Endothelial cell of umbilical vein (primary cell): ENCODE results near the gene REEP1. TPM values are rescaled to one million over a fixed set of nuclear protein-coding genes. Genes with fewer than 3 reads are reported as not detected.

ENCODE experiments used
- BruUV-seq: library from RNA; stranded (reverse); fragments of 400-500 nt; replicated peaks from 2 replicates; lab custom pipeline; 2021; lab: Mats Ljungman, UMichigan
- CTCF ChIA-PET: fragments of 300-600, 350-600 bp; sonication (Branson Sonifier 250); formaldehyde crosslinking; loops from one replicate; lab custom pipeline; 2021; ENCODE audit warnings: antibody characterized with exemption, inconsistent platforms; lab: Charles Lee
- POLR2A ChIA-PET: fragments of 300-600, 350-600 bp; sonication (Branson Sonifier 250); formaldehyde crosslinking; loops from one replicate; lab custom pipeline; 2021; ENCODE audit warnings: antibody characterized with exemption, inconsistent platforms; lab: Charles Lee
- DNase-seq: peaks from one replicate; pipeline ENCODE4 v3.0.0-alpha.2; 2011; ENCODE audit warnings: low read depth, low spot score
- FAIRE-seq: peaks from 2 replicates; lab custom pipeline; 2011; peaks lifted over from hg19 to GRCh38; lab: Jason Lieb, UNC
- H2AFZ ChIP-seq: 2 replicates; pipeline ENCODE4 v1.6.0; 2012; ENCODE audit warnings: low read depth, low read length, control low read depth, inconsistent platforms
- H3K27ac ChIP-seq: 2 replicates; pipeline ENCODE4 v1.5.1; 2011; ENCODE audit warnings: low read depth, mild to moderate bottlenecking, control low read depth, low read length, moderate library complexity; ENCODE audit not compliant: insufficient read depth
- H3K27me3 ChIP-seq, 2 experiments: 2 replicates each; pipeline versions ENCODE4 v1.6.0 to v1.6.1; 2011; ENCODE audit warnings: low read length in 2 of 2, mixed read lengths in 1 of 2; ENCODE audit not compliant: control insufficient read depth in 2 of 2, insufficient read depth in 2 of 2
- H3K36me3 ChIP-seq, 2 experiments: 2 replicates in 1 of 2; 3 replicates in 1 of 2; pipeline ENCODE4 v1.5.1; 2011; ENCODE audit warnings: low read length in 2 of 2, mild to moderate bottlenecking in 1 of 2, moderate library complexity in 1 of 2; ENCODE audit not compliant: control insufficient read depth in 2 of 2, insufficient read depth in 2 of 2; ENCODE audit errors: extremely low read depth in 1 of 2
- H3K4me1 ChIP-seq: 3 replicates; pipeline ENCODE4 v1.5.1; 2011; ENCODE audit warnings: mild to moderate bottlenecking, low read length; ENCODE audit not compliant: control insufficient read depth, insufficient read depth; ENCODE audit errors: extremely low read depth
- H3K4me2 ChIP-seq: 2 replicates; pipeline ENCODE4 v1.6.1; 2011; ENCODE audit warnings: low read length, control low read depth, mixed read lengths; ENCODE audit not compliant: insufficient read depth
- H3K4me3 ChIP-seq, 3 experiments: fragments of 200-600 bp in 1 of 3; sonication (generic), shearing (Covaris generic) in 1 of 3; replicated peaks in 1 of 3; 2 replicates each; pipeline ENCODE4 v1.5.1; 2011 to 2016; ENCODE audit warnings: control low read depth in 3 of 3, low read length in 3 of 3, mild to moderate bottlenecking in 2 of 3, inconsistent platforms in 1 of 3, low read depth in 1 of 3, moderate library complexity in 1 of 3; ENCODE audit not compliant: insufficient read depth in 1 of 3
- H3K79me2 ChIP-seq: 2 replicates; pipeline ENCODE4 v1.6.0; 2012; ENCODE audit warnings: low read length, inconsistent platforms; ENCODE audit not compliant: control insufficient read depth, insufficient read depth
- H3K9ac ChIP-seq: replicated peaks from 2 replicates; pipeline ENCODE3; 2011; ENCODE audit warnings: low read length, control low read depth; ENCODE audit not compliant: insufficient read depth; ENCODE audit errors: extremely low read depth
- H3K9me1 ChIP-seq: replicated peaks from 3 replicates; pipeline ENCODE4 v1.6.0; 2011; ENCODE audit warnings: mild to moderate bottlenecking, low read length; ENCODE audit not compliant: control insufficient read depth, insufficient read depth; ENCODE audit errors: extremely low read depth
- H3K9me3 ChIP-seq: replicated peaks from 2 replicates; pipeline ENCODE4 v1.5.1; 2012; ENCODE audit warnings: low read length, inconsistent platforms; ENCODE audit not compliant: control insufficient read depth, insufficient read depth
- H4K20me1 ChIP-seq: replicated peaks from 2 replicates; pipeline ENCODE3; 2011; ENCODE audit warnings: mild to moderate bottlenecking, low read length; ENCODE audit not compliant: control insufficient read depth, insufficient read depth; ENCODE audit errors: extremely low read depth
- CTCF ChIP-seq, 2 donors: IDR thresholded peaks; 1 replicate in 1 of 2; 2 replicates in 1 of 2; pipeline ENCODE4 v1.5.1; 2011; ENCODE audit warnings: low read length in 2 of 2, mild to moderate bottlenecking in 2 of 2, moderate library complexity in 2 of 2, control low read depth in 1 of 2, inconsistent platforms in 1 of 2, low read depth in 1 of 2; ENCODE audit not compliant: insufficient read depth in 1 of 2; ENCODE audit errors: extremely low read depth in 1 of 2
- EZH2 ChIP-seq: IDR thresholded peaks from 2 replicates; pipeline ENCODE4 v1.6.1; 2012; ENCODE audit warnings: borderline replicate concordance, low read depth, mild to moderate bottlenecking, moderate library complexity, low read length, inconsistent platforms; ENCODE audit not compliant: severe bottlenecking
- FOS ChIP-seq: IDR thresholded peaks from 2 replicates; pipeline ENCODE4 v1.6.1; 2011; ENCODE audit warnings: mild to moderate bottlenecking, low read length, moderate library complexity, borderline replicate concordance; ENCODE audit not compliant: insufficient read depth
- GATA2 ChIP-seq: IDR thresholded peaks from 2 replicates; pipeline ENCODE4 v1.7.0; 2011; ENCODE audit warnings: low read depth, mild to moderate bottlenecking, moderate library complexity, mixed read lengths, low read length; ENCODE audit not compliant: insufficient read length, insufficient read depth
- JUN ChIP-seq: IDR thresholded peaks from 2 replicates; pipeline ENCODE4 v1.6.1; 2011; ENCODE audit warnings: borderline replicate concordance, low read depth; ENCODE audit not compliant: insufficient read length, insufficient read depth
- MAX ChIP-seq: IDR thresholded peaks from 2 replicates; pipeline ENCODE4 v1.6.1; 2011; ENCODE audit not compliant: insufficient read depth, insufficient read length
- MYC ChIP-seq: IDR thresholded peaks from one replicate; pipeline ENCODE4 v1.6.1; 2011; ENCODE audit warnings: mild to moderate bottlenecking, low read depth, low read length
- POLR2A ChIP-seq: IDR thresholded peaks from 2 replicates; pipeline ENCODE4 v1.6.1; 2012; ENCODE audit warnings: low read depth, mild to moderate bottlenecking, control low read depth, low read length
- POLR2AphosphoS5 ChIP-seq: IDR thresholded peaks from 2 replicates; pipeline ENCODE4 v1.6.1; 2012; ENCODE audit warnings: low read depth, mild to moderate bottlenecking, control low read depth, low read length, moderate library complexity; ENCODE audit not compliant: insufficient read depth
- dilution Hi-C: fragments of 300-500 bp; cut with MboI; formaldehyde crosslinking; loops from one replicate; pipeline ENCODE4 v1.15.0; 2019; ENCODE audit warnings: low sequenced_read_pairs; ENCODE audit not compliant: extremely low pct_ligation_motif_present
- intact Hi-C: fragments of 100-400 bp; cut with micrococcal nuclease; formaldehyde crosslinking; loops from one replicate; pipeline ENCODE4 v1.10.0; 2022
- polyA plus RNA-seq, 4 experiments: library from polyadenylated mRNA; depleted of rRNA in 3 of 4; stranded (reverse) in 3 of 4; unstranded in 1 of 4; fragments of >200 nt; gene quantifications; 2 replicates each; pipeline versions ENCODE4 v1.2.1 to v1.2.3, GENCODE V29; 2011 to 2012; ENCODE audit warnings: missing spikeins in 1 of 4
- total RNA-seq: library from RNA; stranded (reverse); gene quantifications from 2 replicates; pipeline ENCODE4 v1.2.3, GENCODE V29; 2021

REEP1 gene
- total and polyA plus RNA-seq, 2 donors (not counting 3 experiments of a cell fraction or from before 2014, with no cell fraction given), result 0.11 to 0.53 TPM

DNA sequence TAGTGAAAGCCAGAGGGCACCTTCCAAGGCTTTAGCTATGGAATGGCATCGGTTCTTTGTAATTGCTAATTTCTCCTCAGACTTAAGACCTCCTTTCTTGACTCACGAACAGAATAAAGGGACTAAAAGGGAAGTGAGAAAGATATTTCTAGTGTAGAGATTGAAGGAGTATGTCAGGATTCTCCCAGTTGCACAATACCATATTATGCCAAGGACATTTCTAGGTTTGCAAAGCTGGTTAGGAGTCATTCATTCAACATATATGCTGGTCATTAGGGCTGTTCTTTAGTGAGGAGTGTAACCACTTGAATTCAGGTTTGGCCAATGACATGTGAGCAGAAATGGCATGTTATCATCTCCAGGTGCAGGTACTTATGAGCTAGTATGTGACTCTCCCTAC, 7.4 kb downstream of the REEP1 start:
- Histone ChIP-seq H3K9me3 (no peaks in the 10 kb centered on the region), H3K36me3 (no peaks in the 10 kb centered on the region), H3K79me2 (no peaks in the 10 kb centered on the region), H3K9ac (no peak overlapping the region), H4K20me1 (no peaks in the 10 kb centered on the region), H3K27me3 (peaks cover 8 to 10% of the 10 kb centered on the region in 2 experiments), H3K27ac (no peak overlapping the region), H3K4me2 (no peak overlapping the region), H3K9me1 (no peaks in the 10 kb centered on the region), H2AFZ (no peak overlapping the region), H3K4me3 (no peak overlapping the region), H3K4me1 (no peaks in the 10 kb centered on the region)
- TF ChIP-seq MAX (no peak), JUN (no peak), POLR2AphosphoS5 (no peak), MYC (no peak), EZH2 (no peak), POLR2A (no peak), GATA2 (no peak), CTCF (IDR thresholded peaks at IDR 0.05; ENCODE audit: extremely low read depth in 1 of 2, insufficient read depth in 1 of 2, low read depth in 1 of 2, low read length in 2 of 2) (no peak), FOS (no peak)
- DNase-seq, result no peak
- dilution Hi-C loops, result no loop called here
- POLR2A ChIA-PET, result no interaction called here
- intact Hi-C loops, result no loop called here
- FAIRE-seq, result no peak
- BruUV-seq, result no TSS peak
- CTCF ChIA-PET, result interaction anchor here (1.6 kb wide), 1 partner anchor 17 kb away, joined by 3 read pairs; no protein-coding TSS in a partner anchor
